Measurements from ENCODE around the gene SMARCB1.

SMARCB1 gene

GRCh38 chr22:23868580-23868979 is 81.8 kb downstream of the SMARCB1 start:
- ATAC-seq: no peak
- TF ChIP-seq ZFP3 (CRISPR knock-in tag; IDR thresholded peaks at IDR 0.05) (no peak), ZC3H10 (CRISPR knock-in tag; IDR thresholded peaks at IDR 0.05) (no peak), PPARA (CRISPR knock-in tag; IDR thresholded peaks at IDR 0.05; ENCODE audit: borderline replicate concordance) (no peak), CREB5 (CRISPR knock-in tag; IDR thresholded peaks at IDR 0.05; ENCODE audit: low read depth) (no peak)

- TF ChIP-seq ARNTL (CRISPR knock-in tag; IDR thresholded peaks at IDR 0.05; ENCODE audit: borderline replicate concordance, low read depth) (no peak), POU6F1 (CRISPR knock-in tag; IDR thresholded peaks at IDR 0.05; ENCODE audit: borderline replicate concordance, low read depth) (no peak), ZNF565 (CRISPR knock-in tag; conservative IDR thresholded peaks at IDR 0.05; ENCODE audit: low read depth) (no peak), ZNF8 (CRISPR knock-in tag; IDR thresholded peaks at IDR 0.05) (no peak), ZC3H10 (CRISPR knock-in tag; IDR thresholded peaks at IDR 0.05) (no peak), ZNF70 (CRISPR knock-in tag; IDR thresholded peaks at IDR 0.05) (no peak), PATZ1 (CRISPR knock-in tag; IDR thresholded peaks at IDR 0.05; ENCODE audit: borderline replicate concordance) (no peak), PPARA (CRISPR knock-in tag; IDR thresholded peaks at IDR 0.05; ENCODE audit: borderline replicate concordance) (no peak), TOX (CRISPR knock-in tag; IDR thresholded peaks at IDR 0.05; ENCODE audit: borderline replicate concordance) (no peak), ESRRG (CRISPR knock-in tag; IDR thresholded peaks at IDR 0.05) (no peak), ZFP3 (CRISPR knock-in tag; IDR thresholded peaks at IDR 0.05) (no peak), GLIS3 (CRISPR knock-in tag; IDR thresholded peaks at IDR 0.05) (no peak)
- ATAC-seq: no peak
Measured at GRCh38 chr22:23874871-23875270, 88.1 kb downstream of the SMARCB1 start.

GRCh38 chr22:23875801-23876200 is 89.0 kb downstream of the SMARCB1 start:
- ATAC-seq: no peak
- TF ChIP-seq TSHZ2 (CRISPR knock-in tag; IDR thresholded peaks at IDR 0.05) (no peak), CREB5 (CRISPR knock-in tag; IDR thresholded peaks at IDR 0.05; ENCODE audit: low read depth) (no peak), ZFP30 (CRISPR knock-in tag; IDR thresholded peaks at IDR 0.05) (no peak), TOX (CRISPR knock-in tag; IDR thresholded peaks at IDR 0.05; ENCODE audit: borderline replicate concordance) (no peak), RARB (CRISPR knock-in tag; IDR thresholded peaks at IDR 0.05) (no peak), ZC3H10 (CRISPR knock-in tag; IDR thresholded peaks at IDR 0.05) (no peak), ZNF8 (CRISPR knock-in tag; IDR thresholded peaks at IDR 0.05) (no peak), ZNF565 (CRISPR knock-in tag; conservative IDR thresholded peaks at IDR 0.05; ENCODE audit: low read depth) (no peak), OSR1 (CRISPR knock-in tag; IDR thresholded peaks at IDR 0.05) (no peak), PPARA (CRISPR knock-in tag; IDR thresholded peaks at IDR 0.05; ENCODE audit: borderline replicate concordance) (no peak), ZFP3 (CRISPR knock-in tag; IDR thresholded peaks at IDR 0.05) (no peak), GLIS3 (CRISPR knock-in tag; IDR thresholded peaks at IDR 0.05) (no peak), POU6F1 (CRISPR knock-in tag; IDR thresholded peaks at IDR 0.05; ENCODE audit: borderline replicate concordance, low read depth) (no peak), TCF4 (CRISPR knock-in tag; IDR thresholded peaks at IDR 0.05; ENCODE audit: borderline replicate concordance) (no peak)
